Stimulated activated CD4-positive, alpha-beta T cell treated with anti-CD3 and anti-CD28 coated beads, TNF-alpha, amount 100 ng/mL, for 4 hours (primary cell): ENCODE data around the gene PIK3AP1.
"Not testable (repeated sequence)": the region's sequence is repeated elsewhere in the genome, so short reads cannot be mapped to it uniquely, and the experiment has no call there.

Source experiments
- DNase-seq, 3 experiments: peaks; one replicate each; pipeline ENCODE4 v3.0.0-alpha.2; 2020; ENCODE audit warnings: low read depth in 3 of 3

PIK3AP1 gene

DNA sequence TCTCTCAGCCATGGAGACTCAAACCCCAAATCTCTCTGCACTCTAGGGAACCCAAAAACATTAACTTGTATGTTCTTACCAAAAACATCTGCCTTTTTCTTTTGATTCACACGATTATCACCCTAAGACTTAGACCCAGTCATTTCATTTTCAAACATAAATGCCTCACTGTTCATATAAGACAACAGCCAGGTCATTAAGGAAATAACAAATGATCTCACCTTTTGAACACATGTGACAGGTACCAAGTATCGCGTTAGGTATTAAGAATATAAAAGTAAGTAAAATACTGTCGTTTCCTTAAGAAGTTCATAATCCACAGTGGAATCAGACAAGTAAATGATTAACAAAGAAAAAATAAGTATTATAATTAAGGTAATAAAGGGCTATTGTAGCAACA is 142.3 kb downstream of the PIK3AP1 start:
- DNase-seq, result no peak

DNA sequence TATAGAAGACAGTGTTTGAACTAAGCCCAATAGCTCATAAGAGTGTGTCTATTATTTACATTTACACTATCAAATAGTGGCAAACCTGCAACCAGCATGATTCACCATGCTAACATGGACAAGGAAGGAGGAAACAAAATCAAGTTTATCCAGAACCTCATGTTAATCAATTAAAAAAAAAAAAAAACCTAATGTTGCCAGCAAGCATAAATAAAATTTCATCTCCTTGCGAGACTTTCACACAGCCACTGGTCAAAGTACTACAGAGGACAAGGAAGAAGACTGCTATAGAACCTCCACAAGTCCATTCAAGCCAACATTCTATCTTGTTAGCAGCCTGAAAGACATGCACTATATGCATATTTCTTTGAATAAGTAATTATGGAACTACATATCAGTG is 143.2 kb downstream of the PIK3AP1 start:
- no peak for DNase-seq

DNA sequence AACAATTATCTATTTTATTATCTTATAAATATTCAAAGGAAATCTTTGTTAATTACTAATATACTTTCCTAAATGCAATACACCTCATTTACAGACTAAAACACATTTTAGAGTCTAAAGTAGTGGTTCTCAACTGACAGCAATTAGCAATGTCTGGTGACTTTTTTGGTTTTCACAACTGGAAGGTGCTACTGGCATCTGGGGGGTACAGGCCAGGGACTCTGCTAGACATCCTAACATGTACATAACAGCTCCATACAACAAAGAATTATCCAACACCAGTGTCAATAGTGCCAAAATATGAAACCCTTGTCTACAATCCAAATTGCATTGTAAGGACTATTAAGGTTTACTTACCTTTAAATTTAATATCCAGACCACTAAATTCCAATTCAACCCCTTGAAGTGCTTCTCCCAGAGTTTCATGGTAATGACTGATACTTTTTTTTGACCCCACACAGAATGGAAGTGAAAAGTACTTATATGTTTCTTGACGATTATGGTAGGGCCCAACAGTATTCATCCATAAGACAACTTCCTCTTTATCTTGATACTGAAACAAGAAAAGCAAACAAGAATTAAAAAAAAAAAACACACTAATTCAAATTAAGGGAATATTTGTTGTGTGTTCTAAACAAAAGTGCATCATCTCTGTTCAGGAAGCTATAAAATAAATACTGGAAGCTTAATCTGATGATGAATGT is 143.9 kb downstream of the PIK3AP1 start:
- no peak for DNase-seq

DNA sequence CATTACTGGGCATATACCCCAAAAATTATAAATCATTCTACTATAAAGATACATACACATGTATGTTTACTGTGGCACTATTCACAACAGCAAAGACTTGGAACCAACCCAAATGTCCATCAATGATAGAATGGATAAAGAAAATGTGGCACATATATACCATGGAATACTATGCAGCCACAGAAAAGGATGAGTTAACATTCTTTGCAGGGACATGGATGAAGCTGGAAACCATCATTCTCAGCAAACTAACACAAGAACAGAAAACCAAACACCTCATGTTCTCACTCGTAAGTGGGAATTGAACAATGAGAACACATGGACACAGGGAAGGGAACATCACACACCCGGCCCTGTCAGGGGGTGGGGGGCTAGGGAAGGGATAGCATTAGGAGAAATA is 145.8 kb downstream of the PIK3AP1 start:
- not testable (repeated sequence) for DNase-seq

DNA sequence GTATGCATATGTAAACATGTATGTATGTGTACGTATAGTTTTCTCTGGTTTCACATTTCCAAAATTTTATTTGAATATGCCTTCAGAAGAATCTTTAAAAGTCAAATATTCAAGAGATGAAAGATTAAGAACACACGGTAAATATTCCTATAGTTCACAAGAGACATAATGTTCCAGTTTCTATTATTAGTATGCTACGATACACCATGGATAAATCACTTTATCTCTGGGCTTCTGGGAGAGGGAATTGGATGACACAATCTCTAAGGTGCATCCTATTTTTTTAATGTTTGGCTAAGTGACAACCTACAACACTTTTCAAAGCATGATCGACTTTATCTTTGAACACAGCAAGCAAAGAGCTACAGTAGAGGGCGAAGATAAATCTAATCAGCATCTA is 147.3 kb downstream of the PIK3AP1 start:
- no peak for DNase-seq

DNA sequence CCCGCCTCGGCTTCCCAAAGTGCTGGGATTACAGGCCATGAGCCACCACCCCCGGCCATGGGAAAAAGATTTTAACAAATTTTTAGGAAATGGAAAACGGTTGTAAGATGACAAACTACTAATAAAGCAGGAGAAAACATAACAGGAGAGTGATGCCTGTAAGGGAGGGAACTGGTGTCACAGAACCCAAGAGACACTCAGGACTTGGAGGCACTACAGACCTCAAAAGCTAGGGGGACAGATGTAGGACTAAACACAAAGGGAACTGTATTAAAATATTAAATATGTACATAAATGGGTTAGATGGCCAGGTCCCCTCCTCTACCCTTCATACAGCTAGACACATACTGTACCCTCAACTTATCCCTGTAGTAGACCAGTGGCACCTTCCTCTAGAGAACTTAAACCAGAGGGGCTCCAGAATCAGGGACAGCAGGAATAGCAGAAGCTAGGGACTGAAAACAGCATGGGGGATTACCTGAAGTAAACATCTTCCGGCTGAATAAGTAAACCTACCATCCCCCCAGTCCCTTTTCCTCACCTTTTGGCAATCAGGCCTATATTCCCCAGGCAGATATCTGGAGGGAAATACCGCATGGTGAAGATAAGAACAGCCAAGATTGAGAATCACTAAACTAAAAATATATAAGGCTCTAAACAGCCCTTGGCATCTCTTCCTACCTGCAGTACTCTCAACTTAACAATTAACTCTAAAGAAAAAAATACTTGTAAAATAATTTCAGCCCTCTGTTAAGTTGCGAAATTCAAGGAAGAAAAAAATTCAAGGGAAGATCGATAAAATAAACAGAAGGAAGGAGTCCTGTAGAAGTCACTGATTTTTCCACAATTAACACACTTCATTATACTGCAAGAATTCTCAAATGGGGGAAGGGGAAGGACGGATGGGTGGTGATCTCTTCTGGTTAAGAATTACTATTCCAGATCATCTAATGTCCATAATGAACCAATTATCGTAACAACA is 149.0 kb downstream of the PIK3AP1 start:
- no peak for DNase-seq

DNA sequence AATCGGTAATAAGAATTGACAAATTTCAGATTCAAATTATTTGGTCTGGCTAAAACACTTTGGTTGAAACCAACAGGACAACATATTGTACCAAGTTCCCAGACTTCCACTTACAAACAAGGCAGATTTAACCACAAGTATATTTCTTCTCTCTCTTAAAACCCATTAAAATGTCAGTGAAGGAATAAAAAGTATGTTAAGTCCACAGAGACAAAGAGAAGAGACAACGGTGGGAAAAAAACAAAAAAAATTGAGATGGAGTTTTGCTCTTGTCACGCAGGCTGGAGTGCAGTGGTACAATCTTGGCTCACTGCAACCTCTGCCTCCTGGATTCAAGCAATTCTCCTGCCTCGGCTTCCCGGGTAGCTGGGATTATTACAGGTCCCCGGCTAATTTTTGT is 149.8 kb downstream of the PIK3AP1 start:
- no peak for DNase-seq

DNA sequence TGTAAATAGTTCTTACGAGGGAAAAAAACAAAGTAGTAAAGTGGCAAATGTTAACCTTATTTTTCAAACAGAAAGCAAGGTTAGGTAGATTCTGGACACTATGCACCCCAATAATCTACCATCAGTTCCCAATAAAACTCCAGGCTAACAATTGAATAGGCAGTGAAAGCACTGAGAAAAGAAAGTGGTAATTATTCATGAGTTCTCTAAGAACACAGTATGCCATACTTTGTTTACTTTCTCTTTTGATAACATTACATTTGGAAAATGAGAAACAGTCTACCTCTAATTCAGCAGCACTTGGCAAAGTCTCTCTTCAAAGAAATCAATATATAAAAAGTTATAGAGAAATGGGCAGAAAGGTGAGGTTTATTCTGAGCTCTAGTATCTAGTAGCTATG is 151.9 kb downstream of the PIK3AP1 start:
- no peak for DNase-seq

DNA sequence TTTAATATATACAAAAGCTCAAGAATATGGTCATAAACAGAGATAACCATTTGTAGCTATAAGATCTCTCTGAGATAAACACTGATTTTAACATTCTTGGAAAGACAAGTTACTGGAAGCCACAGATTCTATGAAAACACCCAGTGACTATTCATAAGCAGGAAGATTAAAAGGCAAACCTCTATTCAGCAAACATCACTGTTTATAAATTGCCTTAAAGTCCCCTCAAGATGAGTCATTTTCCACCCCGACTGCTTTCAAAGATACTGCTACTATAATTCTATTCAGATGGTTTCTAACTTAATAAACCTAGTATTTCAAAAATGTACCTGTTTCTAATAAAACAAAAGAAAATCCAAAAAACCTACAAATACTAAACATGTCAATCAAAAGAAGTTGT is 154.5 kb downstream of the PIK3AP1 start:
- DNase-seq, result no peak

DNA sequence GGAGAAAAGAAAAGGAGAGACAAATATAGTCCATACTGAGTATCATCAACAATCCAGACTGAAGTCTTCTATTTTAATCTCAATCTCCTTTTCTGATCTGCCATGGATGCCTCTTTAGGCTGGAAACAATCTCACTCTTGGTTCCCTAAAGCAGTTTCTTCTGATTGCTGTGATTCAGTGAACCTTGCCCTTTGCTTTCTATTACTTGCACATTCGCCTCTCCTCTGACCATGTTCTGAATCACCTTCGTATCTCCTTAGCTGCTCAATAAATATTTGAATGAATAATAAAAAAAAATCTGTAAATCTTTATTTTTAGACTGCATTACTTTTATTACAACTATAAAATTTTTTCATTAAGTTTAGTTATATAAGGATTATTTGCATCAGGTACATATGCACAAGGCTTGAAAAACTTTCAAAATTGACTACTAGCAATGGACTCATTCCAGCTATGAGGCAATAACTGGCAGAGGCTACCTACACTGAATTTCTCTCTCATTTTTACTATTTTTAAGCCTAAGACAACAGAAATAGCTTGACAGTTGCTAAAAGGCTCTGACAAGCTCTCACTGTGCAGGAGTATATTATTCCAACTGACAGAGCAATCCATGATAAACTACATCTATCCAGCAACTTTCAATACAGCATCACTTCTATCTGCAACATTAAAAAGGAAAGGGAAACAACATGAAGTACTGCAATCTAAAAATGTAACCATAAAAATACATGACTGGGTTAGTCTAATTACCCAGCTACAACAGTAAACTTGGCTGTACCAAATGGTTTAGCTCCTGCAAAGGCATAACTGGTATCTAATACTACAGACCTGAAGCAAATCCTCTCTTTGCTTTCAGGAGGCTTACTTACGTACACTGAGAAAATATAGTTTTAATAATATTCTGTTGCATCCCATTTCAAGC is 159.1 kb downstream of the PIK3AP1 start:
- no peak for DNase-seq

DNA sequence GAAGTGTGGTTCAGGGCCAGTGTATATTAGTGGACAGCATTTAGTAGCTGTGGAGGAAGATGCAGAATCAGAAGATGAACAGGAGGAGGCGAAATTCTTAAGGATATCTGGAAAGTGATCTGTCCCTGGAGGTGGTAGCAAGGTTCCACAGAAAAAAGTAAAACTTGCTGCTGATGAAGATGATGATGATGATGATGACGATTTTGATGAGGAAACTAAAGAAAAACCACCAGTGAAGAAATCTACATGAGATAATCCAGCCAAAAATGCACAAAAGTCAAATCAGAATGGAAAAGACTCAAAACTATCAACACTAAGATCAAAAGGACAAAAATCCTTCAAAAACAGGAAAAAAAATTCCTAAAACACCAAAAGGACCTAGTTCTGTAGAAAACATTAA is 159.8 kb downstream of the PIK3AP1 start:
- no peak for DNase-seq

DNA sequence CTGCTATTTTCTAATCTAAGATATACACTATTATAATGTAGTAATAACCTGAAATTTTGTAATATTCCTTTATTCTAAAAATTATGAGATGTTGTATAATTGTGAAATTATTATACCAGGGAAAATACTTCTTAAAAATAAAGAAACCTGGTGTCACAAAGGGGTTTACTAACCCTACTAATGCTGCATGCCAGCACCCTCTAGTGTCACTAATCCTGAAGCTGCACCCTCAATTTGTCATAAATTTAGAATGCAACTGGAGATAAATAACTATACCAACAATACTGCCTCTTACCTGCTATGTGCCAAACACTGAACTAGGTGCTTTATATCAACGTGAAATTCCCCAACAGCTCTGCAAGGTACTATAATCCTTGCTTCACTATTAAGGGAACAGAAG is 164.3 kb downstream of the PIK3AP1 start:
- DNase-seq, result no peak

DNA sequence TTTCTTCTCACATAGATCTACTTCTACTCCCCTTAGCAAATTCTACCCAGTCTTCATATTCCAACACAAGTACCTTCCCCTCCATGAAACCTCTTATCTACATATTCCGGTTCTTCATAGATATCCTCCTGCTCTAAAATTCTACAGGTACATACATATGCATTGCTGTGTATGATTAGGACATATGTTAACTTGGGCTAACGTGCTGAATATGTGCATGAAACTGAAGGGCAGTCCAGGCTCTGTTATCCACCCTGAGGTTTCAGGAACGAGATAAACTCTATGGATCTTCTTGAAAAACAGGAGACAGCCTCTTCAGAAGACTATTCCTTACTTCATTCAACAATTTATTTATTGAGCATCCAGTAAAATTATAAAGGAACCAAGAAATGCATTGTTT is 165.0 kb downstream of the PIK3AP1 start:
- DNase-seq, result no peak

DNA sequence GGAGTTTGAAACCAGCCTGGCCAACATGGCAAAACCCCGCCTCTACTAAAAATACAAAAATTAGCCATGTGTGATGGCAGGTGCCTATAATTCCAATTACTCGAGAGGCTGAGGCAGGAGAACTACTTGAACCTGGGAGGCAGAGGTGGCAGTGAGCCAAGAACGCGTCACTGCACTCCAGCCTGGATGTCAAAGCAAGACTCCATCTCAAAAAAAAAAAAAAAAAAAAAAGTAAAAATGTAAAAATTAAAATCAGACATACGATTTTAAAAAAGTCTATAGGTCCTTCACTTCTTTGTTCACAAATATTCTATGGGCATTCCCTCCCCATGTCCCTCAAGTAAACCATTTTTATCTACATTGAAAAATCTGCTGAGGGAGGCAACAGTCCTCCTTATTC is 171.7 kb downstream of the PIK3AP1 start:
- DNase-seq, result no peak

DNA sequence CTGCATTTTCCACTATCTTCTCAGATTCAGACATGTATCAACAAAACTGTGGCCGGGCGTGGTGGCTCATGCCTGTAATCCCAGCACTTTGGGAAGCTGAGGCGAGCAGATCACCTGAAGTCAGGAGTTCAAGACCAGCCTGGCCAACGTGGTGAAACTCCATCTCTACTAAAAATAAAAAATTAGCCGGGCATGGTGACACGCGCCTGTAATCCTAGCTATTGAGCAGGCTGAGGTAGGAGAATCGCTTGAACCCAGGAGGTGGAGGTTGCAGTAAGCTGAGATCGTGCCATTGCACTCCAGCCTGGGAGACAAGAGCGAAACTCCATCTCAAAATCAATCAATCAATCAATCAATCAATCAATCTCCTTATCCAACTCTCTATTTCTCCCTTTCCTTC is 174.8 kb downstream of the PIK3AP1 start:
- not testable (repeated sequence) for DNase-seq
